Uterus (tissue), 2 donors: ENCODE results near the gene DLX4.

Experiments
- CTCF ChIP-seq, 4 experiments: fragments of 200-600 bp in 2 of 4; fragments of 450-650 bp in 2 of 4; sonication (generic) in 2 of 4; IDR thresholded peaks; one replicate each; pipeline ENCODE4 v1.5.1; 2016 to 2019; ENCODE audit warnings: antibody characterized with exemption in 4 of 4, mild to moderate bottlenecking in 2 of 4, moderate library complexity in 1 of 4
- POLR2A ChIP-seq, 2 donors: fragments of 450-650 bp; IDR thresholded peaks; one replicate each; pipeline ENCODE4 v1.6.1; 2016; ENCODE audit warnings: antibody characterized with exemption in 2 of 2, mild to moderate bottlenecking in 1 of 2, moderate library complexity in 1 of 2

DNA sequence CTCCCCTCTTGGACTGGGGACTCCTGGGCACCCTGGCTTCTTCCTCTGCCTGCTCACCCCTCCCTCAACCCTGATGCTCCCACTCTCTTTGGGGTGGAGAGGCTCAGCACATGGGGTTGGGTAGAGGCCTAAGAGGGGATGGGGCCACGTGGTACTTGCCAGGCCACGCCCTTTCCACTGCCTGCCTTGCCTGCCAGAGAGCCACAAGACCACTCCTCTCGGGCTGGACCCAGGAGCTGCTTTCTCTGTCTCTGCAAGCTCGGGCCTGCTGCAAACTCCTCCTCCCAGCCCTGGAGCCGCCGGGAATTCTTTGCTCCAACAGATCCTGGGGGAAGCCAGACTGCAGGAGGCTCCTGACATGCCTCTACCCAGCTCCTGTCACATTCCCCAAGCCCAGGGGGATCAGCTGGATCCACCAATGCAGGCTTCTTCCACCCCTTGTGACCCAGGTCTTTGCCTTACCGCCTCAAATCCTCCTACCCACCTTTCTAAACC lies 11.8 kb downstream of the DLX4 start:
- TF ChIP-seq CTCF (IDR thresholded peaks at IDR 0.05), result no peak
- no peak for TF ChIP-seq POLR2A (IDR thresholded peaks at IDR 0.05)
